HEK293 (cell line): ENCODE measurements around the gene LPP.

Experiments used
- CTCF ChIA-PET: fragments of 350-600 bp; formaldehyde crosslinking; extraction: SDS; loops from one replicate; lab custom pipeline; 2021; ENCODE audit warnings: antibody characterized with exemption; lab: Yijun Ruan, JAX
- POLR2A ChIA-PET: fragments of 300-600 bp; formaldehyde crosslinking; extraction: SDS; loops from one replicate; lab custom pipeline; 2020; ENCODE audit warnings: antibody characterized with exemption, inconsistent platforms; lab: Yijun Ruan, JAX
- H3K27ac ChIP-seq: fragments of 200-500 bp; sonication (Bioruptor generic); 2 replicates; pipeline ENCODE4 v1.5.1; 2014; ENCODE audit warnings: low read depth, low read length, control low read depth, inconsistent platforms; ENCODE audit errors: extremely low read depth
- H3K36me3 ChIP-seq, 2 experiments: fragments of 200-500 bp in 1 of 2; sonication (Bioruptor generic) in 1 of 2; 1 replicate in 1 of 2; 2 replicates in 1 of 2; pipeline ENCODE4 v1.5.1; 2014 to 2017; ENCODE audit warnings: inconsistent platforms in 2 of 2, low read length in 2 of 2; ENCODE audit not compliant: control insufficient read depth in 2 of 2, insufficient read depth in 1 of 2
- H3K4me1 ChIP-seq: fragments of 200-500 bp; sonication (Bioruptor generic); 2 replicates; pipeline ENCODE4 v1.5.1; 2014; ENCODE audit warnings: mild to moderate bottlenecking, low read length, inconsistent platforms; ENCODE audit not compliant: control insufficient read depth, insufficient read depth
- H3K4me3 ChIP-seq: 2 replicates; pipeline ENCODE4 v1.5.1; 2011; ENCODE audit warnings: low read depth, mild to moderate bottlenecking, control low read depth, low read length, moderate library complexity
- H3K9me3 ChIP-seq: fragments of 200-500 bp; sonication (Bioruptor generic); 2 replicates; pipeline ENCODE4 v1.5.1; 2014; ENCODE audit warnings: low read depth, low read length, inconsistent platforms; ENCODE audit not compliant: control insufficient read depth, insufficient read depth
- GLIS2 ChIP-seq: fragments of 450-650 bp; formaldehyde crosslinking; IDR thresholded peaks from 2 replicates; pipeline ENCODE4 v1.5.1; 2016; ENCODE audit warnings: missing biosample characterization, missing genetic modification characterization
- PRDM2 ChIP-seq: fragments of 450-650 bp; formaldehyde crosslinking; IDR thresholded peaks from 2 replicates; pipeline ENCODE4 v1.5.1; 2016; ENCODE audit warnings: missing biosample characterization, missing genetic modification characterization, borderline replicate concordance
- ZEB2 ChIP-seq: fragments of 450-650 bp; formaldehyde crosslinking; IDR thresholded peaks from 2 replicates; pipeline ENCODE4 v1.5.1; 2016; ENCODE audit warnings: missing biosample characterization, missing genetic modification characterization
- ZNF202 ChIP-seq: fragments of 450-650 bp; formaldehyde crosslinking; IDR thresholded peaks from 2 replicates; pipeline ENCODE4 v1.5.1; 2016; ENCODE audit warnings: missing biosample characterization, missing genetic modification characterization, borderline replicate concordance
- ZNF221 ChIP-seq: fragments of 450-650 bp; formaldehyde crosslinking; IDR thresholded peaks from 2 replicates; pipeline ENCODE4 v1.5.1; 2017; ENCODE audit warnings: missing biosample characterization, missing genetic modification characterization, borderline replicate concordance
- ZNF248 ChIP-seq: fragments of 450-650 bp; formaldehyde crosslinking; IDR thresholded peaks from 2 replicates; pipeline ENCODE4 v1.5.1; 2017; ENCODE audit warnings: missing biosample characterization, missing genetic modification characterization
- ZNF707 ChIP-seq: fragments of 450-650 bp; formaldehyde crosslinking; IDR thresholded peaks from 2 replicates; pipeline ENCODE4 v1.5.1; 2016; ENCODE audit warnings: missing biosample characterization, missing genetic modification characterization
- TF ChIP-seq, protein P1 (sequence below): fragments of 450-650 bp; formaldehyde crosslinking; IDR thresholded peaks from 2 replicates; pipeline ENCODE4 v1.5.1; 2016; ENCODE audit warnings: missing biosample characterization, missing genetic modification characterization
- TF ChIP-seq, protein P2 (sequence below): fragments of 450-650 bp; formaldehyde crosslinking; IDR thresholded peaks from 2 replicates; pipeline ENCODE4 v1.5.0; 2017; ENCODE audit warnings: missing biosample characterization, missing genetic modification characterization, borderline replicate concordance
- TF ChIP-seq, protein P3 (sequence below): fragments of 450-650 bp; formaldehyde crosslinking; IDR thresholded peaks from 2 replicates; pipeline ENCODE4 v1.5.1; 2017; ENCODE audit warnings: missing biosample characterization, mild to moderate bottlenecking, missing genetic modification characterization, moderate library complexity
- TF ChIP-seq, protein P4 (sequence below): fragments of 450-650 bp; formaldehyde crosslinking; IDR thresholded peaks from 2 replicates; pipeline ENCODE4 v1.5.1; 2017; ENCODE audit warnings: missing biosample characterization, missing genetic modification characterization

LPP gene

DNA sequence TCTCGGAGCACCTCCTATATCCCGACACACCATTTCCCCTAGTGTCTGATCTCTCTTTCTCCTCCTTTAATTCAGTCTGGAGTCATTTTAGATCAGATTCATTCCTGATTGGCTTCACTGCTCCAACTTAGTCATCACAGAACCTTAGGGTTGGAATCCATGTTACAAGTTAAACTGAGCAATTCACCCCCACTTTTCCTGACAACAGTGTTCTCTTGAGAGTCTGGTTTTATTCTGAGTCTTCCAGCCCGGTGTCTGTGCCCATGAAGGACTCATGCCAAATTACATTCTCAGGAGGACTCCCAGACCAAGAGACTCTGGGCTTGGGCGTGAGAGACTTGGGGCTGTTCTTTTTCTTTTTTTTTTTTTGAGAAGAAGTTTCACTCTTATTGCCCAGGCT lies 57.5 kb downstream of the LPP start:
- H3K36me3 ChIP-seq, result no peaks in the 10 kb centered on the region
- H3K27ac ChIP-seq, result no peak overlapping the region
- TF ChIP-seq, protein P1, sequence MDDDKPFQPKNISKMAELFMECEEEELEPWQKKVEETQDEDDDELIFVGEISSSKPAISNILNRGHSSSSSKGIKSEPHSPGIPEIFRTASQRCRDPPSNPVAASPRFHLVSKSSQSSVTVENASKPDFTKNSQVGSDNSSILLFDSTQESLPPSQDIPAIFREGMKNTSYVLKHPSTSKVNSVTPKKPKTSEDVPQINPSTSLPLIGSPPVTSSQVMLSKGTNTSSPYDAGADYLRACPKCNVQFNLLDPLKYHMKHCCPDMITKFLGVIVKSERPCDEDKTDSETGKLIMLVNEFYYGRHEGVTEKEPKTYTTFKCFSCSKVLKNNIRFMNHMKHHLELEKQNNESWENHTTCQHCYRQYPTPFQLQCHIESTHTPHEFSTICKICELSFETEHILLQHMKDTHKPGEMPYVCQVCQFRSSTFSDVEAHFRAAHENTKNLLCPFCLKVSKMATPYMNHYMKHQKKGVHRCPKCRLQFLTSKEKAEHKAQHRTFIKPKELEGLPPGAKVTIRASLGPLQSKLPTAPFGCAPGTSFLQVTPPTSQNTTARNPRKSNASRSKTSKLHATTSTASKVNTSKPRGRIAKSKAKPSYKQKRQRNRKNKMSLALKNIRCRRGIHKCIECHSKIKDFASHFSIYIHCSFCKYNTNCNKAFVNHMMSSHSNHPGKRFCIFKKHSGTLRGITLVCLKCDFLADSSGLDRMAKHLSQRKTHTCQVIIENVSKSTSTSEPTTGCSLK (tag by site-specific recombination), result no peak
- TF ChIP-seq ZEB2 (tag by site-specific recombination), result no peak
- H3K4me1 ChIP-seq, result 0 out of 2 replicates have a peak, but pooled peaks cover 2% of the 10 kb centered on the region
- no peaks in the 10 kb centered on the region for H3K9me3 ChIP-seq
- ChIA-PET POLR2A (no interaction called here), CTCF (no interaction called here)
- H3K4me3 ChIP-seq, result no peak overlapping the region

DNA sequence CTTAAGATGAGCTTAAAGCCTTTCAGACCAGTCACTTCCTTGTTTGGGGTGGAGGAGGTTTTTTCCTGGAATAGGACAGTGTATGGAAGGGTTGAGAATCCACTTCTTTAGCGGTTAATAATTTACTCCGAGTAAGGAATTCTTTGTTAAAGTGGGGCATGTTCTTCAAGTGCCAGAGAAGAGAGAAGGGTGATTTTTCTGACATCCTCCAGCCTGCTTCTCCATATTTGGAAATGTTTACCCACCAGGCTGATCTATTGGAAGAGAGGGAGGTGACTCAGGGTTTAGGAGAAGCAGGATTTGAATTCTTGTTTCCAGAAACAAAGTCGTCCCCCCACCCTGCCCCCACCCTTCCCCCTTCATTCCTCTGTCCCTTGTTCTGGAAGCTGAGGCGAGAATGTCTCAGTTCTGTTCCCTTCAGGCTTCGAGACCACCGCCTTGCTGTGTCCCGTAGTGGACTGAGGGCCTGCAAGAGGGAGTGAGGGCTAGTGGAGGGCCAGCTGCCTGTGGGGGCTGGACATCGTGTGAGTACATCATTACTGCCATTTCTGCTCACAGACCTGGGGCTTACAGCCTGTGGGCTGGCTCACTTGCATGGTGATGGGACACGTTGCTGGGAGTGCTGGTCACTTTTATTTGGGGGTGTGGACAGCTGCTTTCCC lies 58.5 kb downstream of the LPP start:
- Histone ChIP-seq H3K27ac (no peak overlapping the region), H3K4me1 (no peaks in the 10 kb centered on the region), H3K36me3 (no peaks in the 10 kb centered on the region), H3K9me3 (no peaks in the 10 kb centered on the region), H3K4me3 (no peak overlapping the region)
- TF ChIP-seq ZNF202 (no peak), ZNF248 (no peak), GLIS2 (no peak), PRDM2 (tag by site-specific recombination) (no peak), ZNF707 (tag by site-specific recombination) (no peak), ZNF221 (no peak)
- TF ChIP-seq, protein P2, sequence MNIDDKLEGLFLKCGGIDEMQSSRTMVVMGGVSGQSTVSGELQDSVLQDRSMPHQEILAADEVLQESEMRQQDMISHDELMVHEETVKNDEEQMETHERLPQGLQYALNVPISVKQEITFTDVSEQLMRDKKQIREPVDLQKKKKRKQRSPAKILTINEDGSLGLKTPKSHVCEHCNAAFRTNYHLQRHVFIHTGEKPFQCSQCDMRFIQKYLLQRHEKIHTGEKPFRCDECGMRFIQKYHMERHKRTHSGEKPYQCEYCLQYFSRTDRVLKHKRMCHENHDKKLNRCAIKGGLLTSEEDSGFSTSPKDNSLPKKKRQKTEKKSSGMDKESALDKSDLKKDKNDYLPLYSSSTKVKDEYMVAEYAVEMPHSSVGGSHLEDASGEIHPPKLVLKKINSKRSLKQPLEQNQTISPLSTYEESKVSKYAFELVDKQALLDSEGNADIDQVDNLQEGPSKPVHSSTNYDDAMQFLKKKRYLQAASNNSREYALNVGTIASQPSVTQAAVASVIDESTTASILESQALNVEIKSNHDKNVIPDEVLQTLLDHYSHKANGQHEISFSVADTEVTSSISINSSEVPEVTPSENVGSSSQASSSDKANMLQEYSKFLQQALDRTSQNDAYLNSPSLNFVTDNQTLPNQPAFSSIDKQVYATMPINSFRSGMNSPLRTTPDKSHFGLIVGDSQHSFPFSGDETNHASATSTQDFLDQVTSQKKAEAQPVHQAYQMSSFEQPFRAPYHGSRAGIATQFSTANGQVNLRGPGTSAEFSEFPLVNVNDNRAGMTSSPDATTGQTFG, result no peak
- TF ChIP-seq, protein P3, sequence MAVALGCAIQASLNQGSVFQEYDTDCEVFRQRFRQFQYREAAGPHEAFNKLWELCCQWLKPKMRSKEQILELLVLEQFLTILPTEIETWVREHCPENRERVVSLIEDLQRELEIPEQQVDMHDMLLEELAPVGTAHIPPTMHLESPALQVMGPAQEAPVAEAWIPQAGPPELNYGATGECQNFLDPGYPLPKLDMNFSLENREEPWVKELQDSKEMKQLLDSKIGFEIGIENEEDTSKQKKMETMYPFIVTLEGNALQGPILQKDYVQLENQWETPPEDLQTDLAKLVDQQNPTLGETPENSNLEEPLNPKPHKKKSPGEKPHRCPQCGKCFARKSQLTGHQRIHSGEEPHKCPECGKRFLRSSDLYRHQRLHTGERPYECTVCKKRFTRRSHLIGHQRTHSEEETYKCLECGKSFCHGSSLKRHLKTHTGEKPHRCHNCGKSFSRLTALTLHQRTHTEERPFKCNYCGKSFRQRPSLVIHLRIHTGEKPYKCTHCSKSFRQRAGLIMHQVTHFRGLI, result no peak
- TF ChIP-seq, protein P4, sequence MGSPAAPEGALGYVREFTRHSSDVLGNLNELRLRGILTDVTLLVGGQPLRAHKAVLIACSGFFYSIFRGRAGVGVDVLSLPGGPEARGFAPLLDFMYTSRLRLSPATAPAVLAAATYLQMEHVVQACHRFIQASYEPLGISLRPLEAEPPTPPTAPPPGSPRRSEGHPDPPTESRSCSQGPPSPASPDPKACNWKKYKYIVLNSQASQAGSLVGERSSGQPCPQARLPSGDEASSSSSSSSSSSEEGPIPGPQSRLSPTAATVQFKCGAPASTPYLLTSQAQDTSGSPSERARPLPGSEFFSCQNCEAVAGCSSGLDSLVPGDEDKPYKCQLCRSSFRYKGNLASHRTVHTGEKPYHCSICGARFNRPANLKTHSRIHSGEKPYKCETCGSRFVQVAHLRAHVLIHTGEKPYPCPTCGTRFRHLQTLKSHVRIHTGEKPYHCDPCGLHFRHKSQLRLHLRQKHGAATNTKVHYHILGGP (tag by site-specific recombination), result no peak
- CTCF ChIA-PET, result no interaction called here
- POLR2A ChIA-PET, result no interaction called here
